Endodermal cell (in vitro differentiated cells): ENCODE data around the gene TMPRSS11A. TPM values are rescaled to one million over a fixed set of nuclear protein-coding genes. Genes with fewer than 3 reads are reported as not detected.

Experiments
- DNase-seq: peaks from one replicate; pipeline ENCODE4 v3.0.0-alpha.2; 2017
- H3K27ac ChIP-seq: 2 replicates; pipeline ENCODE4 v1.5.1; 2013; ENCODE audit warnings: mild to moderate bottlenecking, low read depth, low read length, moderate library complexity
- H3K27me3 ChIP-seq: 2 replicates; pipeline ENCODE4 v1.6.1; 2013; ENCODE audit warnings: mild to moderate bottlenecking, low read length, moderate library complexity; ENCODE audit not compliant: insufficient read depth, control insufficient read depth, poor library complexity, severe bottlenecking
- H3K36me3 ChIP-seq: 2 replicates; pipeline ENCODE4 v1.7.0; 2013; ENCODE audit warnings: mild to moderate bottlenecking, low read length, moderate library complexity; ENCODE audit not compliant: control insufficient read depth, insufficient read depth
- H3K4me1 ChIP-seq: one replicate; pipeline ENCODE4 v1.7.0; 2013; ENCODE audit warnings: low read length; ENCODE audit not compliant: control insufficient read depth, insufficient read depth
- H3K4me3 ChIP-seq: 2 replicates; pipeline ENCODE4 v1.5.1; 2013; ENCODE audit warnings: mild to moderate bottlenecking, low read length, moderate library complexity
- H3K9ac ChIP-seq: 2 replicates; pipeline ENCODE4 v1.6.1; 2013; ENCODE audit warnings: mild to moderate bottlenecking, low read length, moderate library complexity; ENCODE audit not compliant: poor library complexity, severe bottlenecking; ENCODE audit errors: extremely low read depth
- H3K9me3 ChIP-seq: 2 replicates; pipeline ENCODE4 v1.6.1; 2013; ENCODE audit warnings: mild to moderate bottlenecking, low read length, moderate library complexity; ENCODE audit not compliant: control insufficient read depth
- H3K27ac Mint-ChIP-seq: 2 replicates; pipeline ENCODE4 v1.8.0; 2020; ENCODE audit warnings: mixed read lengths
- H3K27me3 Mint-ChIP-seq: 2 replicates; pipeline ENCODE4 v1.8.0; 2021; ENCODE audit warnings: mild to moderate bottlenecking, mixed read lengths; ENCODE audit not compliant: insufficient read depth
- H3K36me3 Mint-ChIP-seq: 2 replicates; pipeline ENCODE4 v1.8.0; 2020; ENCODE audit warnings: low read depth, mixed read lengths
- H3K4me1 Mint-ChIP-seq: 2 replicates; pipeline ENCODE4 v1.8.0; 2020; ENCODE audit warnings: mixed read lengths
- H3K4me3 Mint-ChIP-seq: 2 replicates; pipeline ENCODE4 v1.8.0; 2020; ENCODE audit warnings: mild to moderate bottlenecking, moderate library complexity, mixed read lengths
- H3K9me3 Mint-ChIP-seq: 2 replicates; pipeline ENCODE4 v1.8.0; 2020; ENCODE audit warnings: mild to moderate bottlenecking, mixed read lengths
- WGBS, 2 experiments: methylation state at CpG; one replicate each; pipeline versions ENCODE4 v1.1.5 to v1.1.7; 2013; ENCODE audit warnings: missing lambda C conversion rate in 2 of 2, mixed read lengths in 1 of 2; ENCODE audit not compliant: insufficient coverage in 1 of 2, insufficient read length in 1 of 2; 5-methylcytosine and 5-hydroxymethylcytosine counted together
- total RNA-seq, 2 donors: library from RNA; stranded (reverse); fragmentation: NEBNext Ultra II Directional in 1 of 2; extraction: Animal tissue kit (Norgen Biotek cat#: 25700) in 1 of 2; gene quantifications; 2 replicates in 1 of 2; 3 replicates in 1 of 2; pipeline ENCODE4 v1.2.1, GENCODE V29; 2021
- TF ChIP-seq, protein P1 (sequence below): fragments of 200-600 bp; sonication (generic); conservative IDR thresholded peaks from 2 replicates; pipeline ENCODE4 v1.5.0; 2021; ENCODE audit warnings: antibody characterized with exemption, mild to moderate bottlenecking

Gene TMPRSS11A
- total RNA-seq, 2 donors from 2014 or later = not detected

DNA sequence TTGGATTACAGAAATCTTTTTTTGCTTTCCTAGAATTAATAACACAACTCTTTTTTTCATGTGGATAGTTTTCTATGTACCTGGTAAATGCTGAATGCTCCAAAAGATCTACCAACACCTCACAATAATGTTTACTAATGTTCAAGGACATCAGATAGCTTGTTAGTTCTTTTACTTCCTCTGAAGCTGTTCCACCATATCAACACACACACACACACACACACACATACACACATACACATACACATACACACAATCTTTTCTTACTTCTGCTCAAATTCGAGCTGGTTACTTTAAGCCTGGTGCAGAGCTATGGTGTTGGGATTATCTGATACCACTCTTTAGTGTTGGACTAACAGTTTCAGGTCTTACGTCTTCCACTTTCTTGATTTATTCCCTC lies 51.2 kb downstream of the TMPRSS11A start:
- H3K27ac ChIP-seq = no peak overlapping the region
- TF ChIP-seq, protein P1, sequence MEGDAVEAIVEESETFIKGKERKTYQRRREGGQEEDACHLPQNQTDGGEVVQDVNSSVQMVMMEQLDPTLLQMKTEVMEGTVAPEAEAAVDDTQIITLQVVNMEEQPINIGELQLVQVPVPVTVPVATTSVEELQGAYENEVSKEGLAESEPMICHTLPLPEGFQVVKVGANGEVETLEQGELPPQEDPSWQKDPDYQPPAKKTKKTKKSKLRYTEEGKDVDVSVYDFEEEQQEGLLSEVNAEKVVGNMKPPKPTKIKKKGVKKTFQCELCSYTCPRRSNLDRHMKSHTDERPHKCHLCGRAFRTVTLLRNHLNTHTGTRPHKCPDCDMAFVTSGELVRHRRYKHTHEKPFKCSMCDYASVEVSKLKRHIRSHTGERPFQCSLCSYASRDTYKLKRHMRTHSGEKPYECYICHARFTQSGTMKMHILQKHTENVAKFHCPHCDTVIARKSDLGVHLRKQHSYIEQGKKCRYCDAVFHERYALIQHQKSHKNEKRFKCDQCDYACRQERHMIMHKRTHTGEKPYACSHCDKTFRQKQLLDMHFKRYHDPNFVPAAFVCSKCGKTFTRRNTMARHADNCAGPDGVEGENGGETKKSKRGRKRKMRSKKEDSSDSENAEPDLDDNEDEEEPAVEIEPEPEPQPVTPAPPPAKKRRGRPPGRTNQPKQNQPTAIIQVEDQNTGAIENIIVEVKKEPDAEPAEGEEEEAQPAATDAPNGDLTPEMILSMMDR = no peak
- no peaks in the 10 kb centered on the region for H3K4me1 ChIP-seq
- H3K9ac ChIP-seq = no peak overlapping the region
- H3K27me3 ChIP-seq = no peaks in the 10 kb centered on the region
- no peaks in the 10 kb centered on the region for H3K9me3 Mint-ChIP-seq
- H3K27ac Mint-ChIP-seq = no peak overlapping the region
- DNase-seq = no peak
- H3K4me1 Mint-ChIP-seq = peaks cover 3% of the 10 kb centered on the region
- no peaks in the 10 kb centered on the region for H3K27me3 Mint-ChIP-seq
- no peak overlapping the region for H3K4me3 Mint-ChIP-seq
- WGBS, 2 experiments = 94 to 100% methylated on average over 2 of the region's 2 CpGs
- no peak overlapping the region for H3K4me3 ChIP-seq
- no peaks in the 10 kb centered on the region for H3K36me3 ChIP-seq
- H3K36me3 Mint-ChIP-seq = no peaks in the 10 kb centered on the region
- no peaks in the 10 kb centered on the region for H3K9me3 ChIP-seq

DNA sequence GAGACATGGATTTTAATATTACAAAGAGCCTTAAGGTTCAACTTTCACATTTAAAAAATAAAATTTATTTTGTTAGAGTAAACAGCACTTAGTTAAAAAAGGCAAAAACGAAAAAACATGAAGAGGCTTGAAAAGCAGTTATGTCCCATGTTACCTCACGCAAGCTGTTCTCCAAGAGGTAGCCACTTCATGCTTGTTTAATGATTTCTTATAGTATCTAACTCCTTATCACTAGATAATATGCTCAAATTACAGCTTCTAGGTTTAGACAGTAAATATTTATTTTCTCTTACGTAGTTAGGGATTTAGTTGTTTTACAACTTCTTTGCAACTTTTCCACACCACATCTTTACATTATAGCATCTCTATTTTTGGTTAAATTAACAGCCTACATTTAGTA lies 51.7 kb downstream of the TMPRSS11A start:
- no peak overlapping the region for H3K9ac ChIP-seq
- Mint-ChIP-seq H3K4me3 (no peak overlapping the region), H3K9me3 (no peaks in the 10 kb centered on the region), H3K27ac (no peak overlapping the region), H3K4me1 (peaks cover 3% of the 10 kb centered on the region), H3K36me3 (no peaks in the 10 kb centered on the region), H3K27me3 (no peaks in the 10 kb centered on the region)
- TF ChIP-seq, protein P1 = no peak
- WGBS, 2 experiments = 82 to 100% methylated on average over 1 to 2 of the region's 3 CpGs
- H3K4me3 ChIP-seq = peak overlapping the region; percentile 17
- no peaks in the 10 kb centered on the region for H3K9me3 ChIP-seq
- H3K4me1 ChIP-seq = no peaks in the 10 kb centered on the region
- no peaks in the 10 kb centered on the region for H3K36me3 ChIP-seq
- no peak overlapping the region for H3K27ac ChIP-seq
- DNase-seq = no peak
- H3K27me3 ChIP-seq = no peaks in the 10 kb centered on the region

DNA sequence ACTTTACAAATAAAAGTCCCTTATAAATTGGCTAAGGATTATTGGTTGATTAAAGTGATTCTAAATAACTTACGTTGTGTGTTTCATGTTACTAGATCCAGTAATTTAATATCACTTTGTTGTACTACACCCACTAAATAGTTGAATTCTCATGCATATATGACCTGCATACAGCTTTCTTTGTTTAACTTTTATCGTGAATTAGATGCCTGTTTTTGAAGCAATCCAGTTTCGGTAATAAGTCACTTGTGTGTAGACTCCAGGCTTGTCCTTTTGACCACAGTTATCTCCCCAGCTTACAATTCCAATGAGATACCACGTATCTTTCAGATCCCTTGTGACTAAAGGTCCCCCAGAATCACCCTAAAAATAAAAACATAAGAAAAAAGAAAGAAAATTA lies 52.2 kb downstream of the TMPRSS11A start:
- Mint-ChIP-seq H3K4me3 (no peak overlapping the region), H3K27me3 (no peaks in the 10 kb centered on the region), H3K27ac (no peak overlapping the region), H3K9me3 (no peaks in the 10 kb centered on the region), H3K4me1 (peaks cover 3% of the 10 kb centered on the region), H3K36me3 (no peaks in the 10 kb centered on the region)
- Histone ChIP-seq H3K9ac (no peak overlapping the region), H3K9me3 (no peaks in the 10 kb centered on the region), H3K4me3 (no peak overlapping the region), H3K4me1 (no peaks in the 10 kb centered on the region), H3K36me3 (no peaks in the 10 kb centered on the region), H3K27ac (no peak overlapping the region), H3K27me3 (no peaks in the 10 kb centered on the region)
- no peak for DNase-seq
- TF ChIP-seq, protein P1 = no peak
- 92 to 97% methylated on average over 2 to 4 of the region's 4 CpGs for WGBS, 2 experiments
